T47D (cell line): ENCODE measurements around the gene CEP192.

ENCODE experiments used
- DNase-seq, 2 experiments: peaks; one replicate each; pipeline versions ENCODE4 v3.0.0 to v3.0.0-alpha.2; 2011 to 2012; ENCODE audit warnings: low read depth in 1 of 2, low spot score in 1 of 2
- JUND ChIP-seq: IDR thresholded peaks from 2 replicates; pipeline ENCODE4 v1.6.1; 2012; ENCODE audit warnings: low read depth
- in situ Hi-C: cut with HindIII; loops from 2 replicates; pipeline ENCODE4 v1.10.0; 2016; ENCODE audit warnings: low sequenced_read_pairs, low pct_unique_long_range_greater_than_20kb

CEP192 gene

GRCh38 chr18:13159579-13159978 lies 168.4 kb downstream of the CEP192 start:
- no peak for TF ChIP-seq JUND
- in situ Hi-C loops: no loop called here
- DNase-seq: peak; percentile 54 to 73

- no peak for TF ChIP-seq JUND
- in situ Hi-C loops: no loop called here
- no peak for DNase-seq
These were observed 170.2 kb downstream of the CEP192 start for GRCh38 chr18:13161276-13161899.

- in situ Hi-C loops: no loop called here
- DNase-seq: no peak
- no peak for TF ChIP-seq JUND
These were observed 172.2 kb downstream of the CEP192 start for GRCh38 chr18:13163167-13163927.

DNA sequence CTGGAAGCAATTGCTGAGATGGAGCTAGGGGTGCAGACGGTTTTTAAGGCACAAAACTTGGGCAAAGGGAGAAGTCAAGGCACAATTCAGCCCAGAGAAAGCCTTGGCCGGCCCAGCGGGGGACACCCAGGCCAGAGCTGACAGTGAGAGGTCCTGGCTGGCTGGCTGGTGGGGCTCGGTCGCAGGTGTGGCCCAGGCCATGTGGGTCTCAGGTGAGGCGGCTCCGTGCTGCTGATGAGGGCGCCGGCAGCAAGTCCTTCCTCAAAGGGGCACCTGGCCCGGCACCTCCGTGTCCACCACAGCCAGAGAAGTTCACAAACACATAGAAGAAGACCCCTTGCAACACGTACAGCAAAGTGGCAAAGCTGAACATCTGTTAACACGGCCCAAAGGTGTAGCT lies 173.2 kb downstream of the CEP192 start:
- in situ Hi-C loops: no loop called here

DNA sequence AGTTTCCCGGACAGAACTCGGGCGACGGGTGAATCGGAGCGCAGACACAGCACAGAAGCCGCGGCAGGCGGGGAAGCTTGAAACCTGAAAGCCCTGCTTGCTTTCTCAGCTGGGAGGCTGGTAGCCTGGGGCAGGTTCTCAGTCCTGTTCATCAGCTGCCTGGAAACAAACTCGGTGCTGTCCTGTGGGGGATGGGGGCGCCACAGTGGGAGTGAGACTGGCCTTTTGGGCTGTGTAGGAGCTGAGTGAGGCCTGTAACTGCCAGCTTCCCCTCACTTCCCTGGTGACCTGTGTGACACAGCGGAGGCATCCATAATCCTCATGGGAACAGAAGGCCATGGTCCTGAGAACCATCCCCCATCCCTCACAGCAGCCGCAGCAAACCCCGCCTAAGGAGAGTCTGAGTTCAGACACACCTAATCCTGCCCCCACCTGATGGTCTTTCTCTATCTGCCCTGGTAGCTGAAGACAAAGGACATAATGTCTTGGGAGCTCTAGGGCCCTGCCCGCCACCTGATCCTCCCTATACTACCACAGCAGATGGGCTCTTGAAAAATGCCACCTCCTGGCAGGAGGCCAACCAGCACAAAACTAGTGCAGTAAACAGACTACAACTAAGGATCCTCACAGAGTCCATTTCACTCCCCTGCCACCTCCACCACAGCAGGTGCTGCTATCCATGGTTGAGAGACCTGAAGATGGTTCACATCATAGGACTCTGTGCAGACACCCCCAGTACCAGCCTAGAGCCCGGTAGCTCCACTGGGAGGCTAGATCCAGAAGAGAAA lies 174.7 kb downstream of the CEP192 start:
- peak in 1 of 2 experiments; percentile 9 for DNase-seq
- TF ChIP-seq JUND: no peak
- in situ Hi-C loops: no loop called here

More for the DNA sequence above, 173.2 kb downstream of the CEP192 start:
- TF ChIP-seq JUND: no peak
- no peak for DNase-seq

- in situ Hi-C loops: no loop called here
- TF ChIP-seq JUND: no peak
- DNase-seq: no peak
These were observed 182.5 kb downstream of the CEP192 start for GRCh38 chr18:13173578-13174145.
